A673 (cell line): Measurements from ENCODE around the gene TRIM27.

Source experiments
- CTCF ChIP-seq: fragments of 300-800, 200-600 bp; sonication (generic); conservative IDR thresholded peaks from 2 replicates; pipeline ENCODE4 v1.5.1; 2017; ENCODE audit warnings: low read depth, mild to moderate bottlenecking, antibody characterized with exemption, low read length, moderate library complexity, mixed read lengths
- EZH2 ChIP-seq: fragments of 200-600 bp; sonication (generic); IDR thresholded peaks from 2 replicates; pipeline ENCODE4 v1.6.1; 2017; ENCODE audit warnings: borderline replicate concordance, low read depth, mild to moderate bottlenecking, mixed read lengths, antibody characterized with exemption, low read length; ENCODE audit not compliant: poor library complexity, severe bottlenecking

- no peak for TF ChIP-seq CTCF
- TF ChIP-seq EZH2: no peak
Measured at GRCh38 chr6:28898710-28898965, 25.1 kb downstream of the TRIM27 start.
